ENCODE data around the gene LTBP2. TPM values are rescaled to one million over a fixed set of nuclear protein-coding genes. Genes with fewer than 3 reads are reported as not detected.
A peak's percentile ranks its signal among the peaks of the same experiment; 100 is the strongest.

The LTBP2 gene
- total and polyA plus RNA-seq, 3 donors from 2014 or later, result 19.6 to 45.3 (median 23.3) TPM

GRCh38 chr14:74595006-74595735 is 16.9 kb downstream of the LTBP2 start:
- no peaks in the 10 kb centered on the region for H3K27me3 ChIP-seq
- intact Hi-C loops (cut with DNase I; ENCODE audit: low total_unique reads), result no loop called here
- WGBS, 2 donors, result 74 to 84% methylated on average over 6 to 15 of the region's 15 CpGs
- no peaks in the 10 kb centered on the region for H3K9me3 ChIP-seq
- peak; percentile 34 for DNase-seq
- TF ChIP-seq CTCF (IDR thresholded peaks at IDR 0.05), result no peak
- no peak for TF ChIP-seq POLR2A (IDR thresholded peaks at IDR 0.05)
- peaks cover 25% of the 10 kb centered on the region for H3K4me1 ChIP-seq
- H3K4me3 ChIP-seq, result no peak overlapping the region
- H3K27ac ChIP-seq, result no peak overlapping the region
- no peaks in the 10 kb centered on the region for H3K36me3 ChIP-seq (ENCODE audit: low read depth, missing control alignments)

- no peaks in the 10 kb centered on the region for H3K27me3 ChIP-seq
- no peak overlapping the region for H3K4me3 ChIP-seq
- intact Hi-C loops (cut with DNase I; ENCODE audit: low total_unique reads), result no loop called here
- 57 to 83% methylated on average over 2 to 5 of the region's 5 CpGs for WGBS, 2 donors
- TF ChIP-seq POLR2A (IDR thresholded peaks at IDR 0.05) (no peak), CTCF (IDR thresholded peaks at IDR 0.05) (no peak)
- peaks cover 20% of the 10 kb centered on the region for H3K4me1 ChIP-seq
- H3K9me3 ChIP-seq, result no peaks in the 10 kb centered on the region
- no peaks in the 10 kb centered on the region for H3K36me3 ChIP-seq (ENCODE audit: low read depth, missing control alignments)
- no peak for DNase-seq
- H3K27ac ChIP-seq, result peak overlapping the region in 1 of 2 donors; percentile 50
These were observed 17.4 kb downstream of the LTBP2 start for GRCh38 chr14:74594606-74595005.

- Histone ChIP-seq H3K27me3 (no peaks in the 10 kb centered on the region), H3K4me3 (no peak overlapping the region), H3K27ac (peak overlapping the region in 1 of 2 donors; percentile 0), H3K4me1 (peaks cover 20% of the 10 kb centered on the region), H3K36me3 (ENCODE audit: low read depth, missing control alignments) (no peaks in the 10 kb centered on the region), H3K9me3 (no peaks in the 10 kb centered on the region)
- WGBS, 2 donors, result 87 to 94% methylated on average over 5 to 7 of the region's 7 CpGs
- no peak for DNase-seq
- no peak for TF ChIP-seq CTCF (IDR thresholded peaks at IDR 0.05)
- TF ChIP-seq POLR2A (IDR thresholded peaks at IDR 0.05), result no peak
- intact Hi-C loops (cut with DNase I; ENCODE audit: low total_unique reads), result no loop called here
These were observed 18.0 kb downstream of the LTBP2 start for GRCh38 chr14:74594029-74594428.

GRCh38 chr14:74593241-74593953 is 18.6 kb downstream of the LTBP2 start:
- peak overlapping the region in 1 of 2 donors; percentile 0 for H3K27ac ChIP-seq
- WGBS, 2 donors, result 56 to 61% methylated on average over 10 of the region's 10 CpGs
- no peak for DNase-seq
- TF ChIP-seq CTCF (IDR thresholded peaks at IDR 0.05), result no peak
- H3K36me3 ChIP-seq (ENCODE audit: low read depth, missing control alignments), result no peaks in the 10 kb centered on the region
- peaks cover 20% of the 10 kb centered on the region for H3K4me1 ChIP-seq
- no peak overlapping the region for H3K4me3 ChIP-seq
- no peaks in the 10 kb centered on the region for H3K27me3 ChIP-seq
- intact Hi-C loops (cut with DNase I; ENCODE audit: low total_unique reads), result no loop called here
- no peaks in the 10 kb centered on the region for H3K9me3 ChIP-seq

Data from testis (tissue), 3 donors.